Left forelimb (tissue), 1 donor: ENCODE measurements around the gene BAG5.

Experiments
- DNase-seq: peaks from one replicate; pipeline ENCODE4 v3.0.0-alpha.2; 2018; ENCODE audit warnings: low spot score

BAG5 gene

DNA sequence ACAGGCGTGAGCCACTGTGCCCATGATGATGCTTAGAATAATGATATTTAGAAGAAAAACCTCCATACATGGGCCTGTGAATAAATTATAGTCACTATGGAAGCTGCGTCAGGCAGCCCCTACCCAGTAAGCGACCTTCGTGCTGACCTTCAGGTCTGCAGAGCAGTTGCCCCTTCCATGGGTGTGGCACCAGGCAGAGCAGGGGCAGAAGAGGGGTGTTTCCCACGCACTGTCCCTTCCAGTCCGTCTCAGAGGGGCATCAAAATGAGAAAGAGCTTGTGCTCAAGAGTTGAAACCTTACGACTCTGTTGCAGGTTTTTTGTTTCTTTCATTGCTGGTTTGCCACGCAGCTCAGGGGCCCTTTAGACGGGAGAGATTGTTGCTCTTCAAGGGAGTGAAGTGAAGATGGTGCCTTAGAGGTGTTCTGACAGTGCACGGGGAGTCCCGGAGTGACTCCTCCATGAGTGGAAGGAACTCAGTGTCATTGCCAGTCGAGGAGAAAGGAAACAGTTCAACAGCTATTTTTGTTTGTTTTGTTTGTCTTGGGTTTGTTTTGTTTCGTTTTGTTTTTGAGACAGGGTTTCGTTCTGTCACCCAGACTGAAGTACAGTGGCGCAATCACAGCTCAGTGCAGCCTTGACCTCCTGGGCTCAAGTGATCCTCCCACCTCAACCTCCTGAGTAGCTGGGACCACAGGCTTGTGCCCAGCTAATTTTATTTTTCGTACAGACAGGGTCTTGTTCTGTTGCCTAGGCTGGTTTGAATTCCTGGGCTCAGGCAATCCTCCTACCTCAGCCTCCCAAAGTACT lies 53.7 kb downstream of the BAG5 start:
- DNase-seq: no peak

DNA sequence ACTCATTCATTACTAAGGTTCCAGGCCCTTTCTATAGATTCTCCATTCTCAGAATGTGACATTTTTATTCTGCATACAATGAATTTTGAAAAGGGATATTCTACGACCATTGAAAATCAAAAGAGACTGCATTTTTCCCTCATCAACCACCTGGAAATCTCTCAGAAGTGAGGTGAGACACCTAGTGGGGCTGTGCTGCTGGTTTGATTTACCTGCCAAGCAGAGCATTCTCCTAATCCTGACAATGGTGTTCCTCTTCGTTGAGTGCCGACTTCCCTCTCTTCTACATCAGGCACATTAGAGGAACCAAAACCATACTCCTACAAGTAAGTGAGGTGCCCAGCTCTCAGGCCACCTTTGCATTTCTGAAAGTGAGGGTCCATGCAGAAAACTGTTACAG lies 54.7 kb downstream of the BAG5 start:
- no peak for DNase-seq
